Nephron (organoid): Measurements from ENCODE around the gene WDR18.

ENCODE experiments used
- H3K27ac Mint-ChIP-seq, 3 experiments: 2 replicates each; pipeline ENCODE4 v1.8.0; 2020; ENCODE audit warnings: mixed read lengths in 3 of 3, mild to moderate bottlenecking in 2 of 3, moderate library complexity in 1 of 3
- H3K27me3 Mint-ChIP-seq: 2 replicates; pipeline ENCODE4 v1.8.0; 2021; ENCODE audit warnings: low read depth, mild to moderate bottlenecking, moderate library complexity, mixed read lengths
- H3K36me3 Mint-ChIP-seq: 2 replicates; pipeline ENCODE4 v1.8.0; 2020; ENCODE audit warnings: low read depth, mixed read lengths
- H3K4me1 Mint-ChIP-seq: 2 replicates; pipeline ENCODE4 v1.8.0; 2020; ENCODE audit warnings: mixed read lengths
- H3K4me3 Mint-ChIP-seq, 3 experiments: 2 replicates each; pipeline ENCODE4 v1.8.0; 2020; ENCODE audit warnings: mild to moderate bottlenecking in 3 of 3, mixed read lengths in 3 of 3, moderate library complexity in 2 of 3
- H3K9me3 Mint-ChIP-seq: 2 replicates; pipeline ENCODE4 v1.8.0; 2020; ENCODE audit warnings: mixed read lengths
- TF ChIP-seq, protein P1 (sequence below), 3 experiments: fragments of 200-600 bp; sonication (generic); IDR thresholded peaks; one replicate each; pipeline ENCODE4 v1.5.0; 2021; ENCODE audit warnings: antibody characterized with exemption in 3 of 3; ENCODE audit not compliant: unreplicated experiment in 3 of 3

The WDR18 gene

DNA sequence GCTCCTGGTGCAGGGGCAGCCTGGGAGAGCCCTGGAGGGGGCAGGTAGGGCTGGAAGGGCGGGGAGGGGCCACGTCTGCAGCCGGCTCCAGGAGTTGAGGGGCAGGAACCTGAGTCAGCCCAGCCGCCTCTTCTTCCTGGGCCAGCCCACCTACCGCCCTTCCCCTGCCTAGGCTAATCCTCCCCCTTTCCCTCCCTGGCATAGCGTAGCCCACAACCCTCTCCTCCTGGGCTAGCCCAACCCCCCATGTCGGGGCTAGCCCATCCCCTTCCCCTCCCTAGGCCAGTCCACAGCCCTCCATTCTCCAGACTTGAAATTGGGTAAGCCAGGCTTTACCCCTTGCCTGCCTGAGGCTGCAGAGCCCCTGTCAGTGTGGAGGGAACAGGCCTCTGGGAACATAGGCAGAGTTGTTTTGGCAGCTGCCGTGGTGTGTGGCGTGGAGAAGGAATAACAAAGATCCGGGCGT lies 20.6 kb upstream of the WDR18 start:
- peaks cover 5% of the 10 kb centered on the region for H3K4me1 Mint-ChIP-seq
- peak overlapping the region in 2 of 3 experiments; percentile 5 to 22 for H3K4me3 Mint-ChIP-seq
- TF ChIP-seq, protein P1, sequence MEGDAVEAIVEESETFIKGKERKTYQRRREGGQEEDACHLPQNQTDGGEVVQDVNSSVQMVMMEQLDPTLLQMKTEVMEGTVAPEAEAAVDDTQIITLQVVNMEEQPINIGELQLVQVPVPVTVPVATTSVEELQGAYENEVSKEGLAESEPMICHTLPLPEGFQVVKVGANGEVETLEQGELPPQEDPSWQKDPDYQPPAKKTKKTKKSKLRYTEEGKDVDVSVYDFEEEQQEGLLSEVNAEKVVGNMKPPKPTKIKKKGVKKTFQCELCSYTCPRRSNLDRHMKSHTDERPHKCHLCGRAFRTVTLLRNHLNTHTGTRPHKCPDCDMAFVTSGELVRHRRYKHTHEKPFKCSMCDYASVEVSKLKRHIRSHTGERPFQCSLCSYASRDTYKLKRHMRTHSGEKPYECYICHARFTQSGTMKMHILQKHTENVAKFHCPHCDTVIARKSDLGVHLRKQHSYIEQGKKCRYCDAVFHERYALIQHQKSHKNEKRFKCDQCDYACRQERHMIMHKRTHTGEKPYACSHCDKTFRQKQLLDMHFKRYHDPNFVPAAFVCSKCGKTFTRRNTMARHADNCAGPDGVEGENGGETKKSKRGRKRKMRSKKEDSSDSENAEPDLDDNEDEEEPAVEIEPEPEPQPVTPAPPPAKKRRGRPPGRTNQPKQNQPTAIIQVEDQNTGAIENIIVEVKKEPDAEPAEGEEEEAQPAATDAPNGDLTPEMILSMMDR (IDR thresholded peaks at IDR 0.05; ENCODE audit: unreplicated experiment in 3 of 3), result no peak
- peaks cover 67% of the 10 kb centered on the region for H3K36me3 Mint-ChIP-seq
- H3K9me3 Mint-ChIP-seq, result no peaks in the 10 kb centered on the region
- H3K27me3 Mint-ChIP-seq, result no peaks in the 10 kb centered on the region
- peak overlapping the region; percentile 44 to 94 (median 92) for H3K27ac Mint-ChIP-seq

DNA sequence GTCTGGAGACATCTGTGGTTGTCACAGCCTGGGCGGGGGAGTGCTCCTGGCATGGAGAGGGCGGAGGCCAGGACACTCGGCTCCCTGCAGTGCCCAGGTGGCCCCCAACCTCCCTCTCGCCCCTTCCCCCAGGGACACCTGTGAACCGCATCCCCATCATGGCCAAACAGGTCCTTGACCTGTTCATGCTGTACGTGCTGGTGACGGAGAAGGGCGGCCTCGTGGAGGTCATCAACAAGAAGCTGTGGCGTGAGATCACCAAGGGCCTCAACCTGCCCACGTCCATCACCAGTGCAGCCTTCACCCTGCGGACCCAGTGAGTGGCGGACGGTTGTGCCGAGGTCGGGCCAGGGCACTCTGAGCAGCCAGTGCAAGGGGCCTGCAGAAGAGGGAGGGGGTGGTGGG lies 20.0 kb upstream of the WDR18 start:
- H3K9me3 Mint-ChIP-seq, result no peaks in the 10 kb centered on the region
- TF ChIP-seq, protein P1 (IDR thresholded peaks at IDR 0.05; ENCODE audit: unreplicated experiment in 3 of 3), result no peak
- H3K4me1 Mint-ChIP-seq, result peaks cover 5% of the 10 kb centered on the region
- H3K36me3 Mint-ChIP-seq, result peaks cover 70% of the 10 kb centered on the region
- H3K27ac Mint-ChIP-seq, result peak overlapping the region in 2 of 3 experiments; percentile 76 to 94
- no peaks in the 10 kb centered on the region for H3K27me3 Mint-ChIP-seq
- H3K4me3 Mint-ChIP-seq, result no peak overlapping the region

DNA sequence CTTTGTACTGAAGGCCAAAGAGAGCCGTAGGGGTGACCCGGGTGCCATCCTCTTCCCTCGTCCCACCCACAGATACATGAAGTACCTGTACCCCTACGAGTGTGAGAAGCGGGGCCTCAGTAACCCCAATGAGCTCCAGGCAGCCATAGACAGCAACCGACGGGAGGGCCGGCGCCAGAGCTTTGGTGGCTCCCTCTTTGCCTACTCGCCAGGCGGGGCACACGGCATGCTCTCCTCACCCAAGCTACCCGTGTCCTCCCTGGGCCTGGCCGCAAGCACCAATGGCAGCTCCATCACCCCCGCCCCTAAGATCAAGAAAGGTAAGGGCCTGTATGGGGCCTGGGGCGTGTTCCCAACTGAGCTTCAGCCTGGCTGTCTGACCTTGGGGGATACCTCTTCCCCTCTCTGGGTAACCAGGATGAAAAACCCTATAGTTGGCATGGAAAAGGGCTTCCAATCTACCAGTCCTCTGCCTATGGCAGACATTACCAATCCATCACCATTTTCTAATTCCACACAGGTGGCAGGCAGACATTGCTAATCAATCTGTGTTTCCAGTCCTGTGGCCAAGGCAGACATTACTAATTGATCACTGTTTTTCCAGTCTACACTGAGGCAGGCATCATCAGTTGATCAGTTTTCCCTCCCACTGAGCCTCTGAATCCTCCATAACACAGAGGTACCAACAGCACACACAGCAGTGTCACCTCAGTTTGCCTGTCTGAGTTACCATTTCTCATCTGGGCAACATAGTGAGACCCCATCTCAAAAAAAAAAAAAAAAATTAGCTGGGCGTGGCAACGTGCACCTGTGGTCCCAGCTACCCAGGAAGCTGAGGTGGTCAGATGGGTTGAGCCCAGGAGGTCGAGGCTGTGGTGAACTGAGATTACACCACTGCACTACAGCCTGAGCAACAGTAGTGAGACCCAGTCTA lies 19.1 kb upstream of the WDR18 start:
- H3K27me3 Mint-ChIP-seq, result no peaks in the 10 kb centered on the region
- peak overlapping the region in 2 of 3 experiments; percentile 38 to 73 for H3K27ac Mint-ChIP-seq
- peaks cover 5% of the 10 kb centered on the region for H3K4me1 Mint-ChIP-seq
- H3K4me3 Mint-ChIP-seq, result no peak overlapping the region
- H3K36me3 Mint-ChIP-seq, result peaks cover 70% of the 10 kb centered on the region
- H3K9me3 Mint-ChIP-seq, result no peaks in the 10 kb centered on the region
- TF ChIP-seq, protein P1 (IDR thresholded peaks at IDR 0.05; ENCODE audit: unreplicated experiment in 3 of 3), result no peak

DNA sequence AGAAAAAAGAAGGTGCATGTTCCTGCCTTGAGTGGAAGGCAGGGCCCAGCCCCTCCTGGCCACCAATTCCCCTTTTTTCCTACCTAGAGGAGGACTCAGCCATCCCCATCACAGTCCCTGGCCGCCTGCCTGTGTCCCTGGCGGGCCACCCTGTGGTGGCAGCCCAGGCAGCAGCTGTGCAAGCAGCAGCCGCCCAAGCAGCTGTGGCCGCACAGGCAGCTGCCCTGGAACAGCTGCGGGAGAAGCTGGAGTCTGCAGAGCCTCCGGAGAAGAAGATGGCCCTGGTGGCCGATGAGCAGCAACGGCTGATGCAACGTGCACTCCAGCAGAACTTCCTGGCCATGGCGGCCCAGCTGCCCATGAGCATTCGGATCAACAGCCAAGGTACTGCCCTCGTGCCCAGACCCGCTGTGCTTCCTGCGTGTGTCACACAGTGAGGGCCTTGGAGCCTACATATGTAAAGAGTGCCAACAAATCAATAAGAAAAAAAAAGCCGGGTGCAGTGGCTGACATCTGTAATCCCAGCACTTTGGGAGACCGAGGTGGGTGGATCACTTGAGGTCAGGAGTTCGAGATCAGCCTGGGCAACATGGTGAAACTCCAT lies 17.6 kb upstream of the WDR18 start:
- TF ChIP-seq, protein P1 (IDR thresholded peaks at IDR 0.05; ENCODE audit: unreplicated experiment in 3 of 3), result no peak
- Mint-ChIP-seq H3K9me3 (no peaks in the 10 kb centered on the region), H3K27ac (no peak overlapping the region)

DNA sequence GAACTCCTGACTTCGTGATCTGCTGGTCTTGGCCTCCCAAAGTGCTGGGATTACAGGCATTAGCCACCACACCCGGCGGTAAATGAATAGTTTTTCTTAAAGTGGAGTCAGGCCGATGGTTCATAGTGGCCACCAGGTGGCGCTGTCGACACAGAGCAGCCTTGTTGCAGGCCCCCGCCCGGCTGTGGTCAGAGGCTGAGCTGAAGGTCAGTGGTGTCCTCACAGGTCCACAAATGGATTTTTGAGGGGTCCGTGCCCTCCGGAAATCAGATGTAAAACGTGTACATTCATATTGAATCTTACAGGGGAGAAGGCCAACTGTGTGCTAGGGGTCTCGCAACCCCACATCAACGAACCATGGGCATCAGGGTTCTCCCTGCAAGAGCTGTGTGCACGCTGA lies 13.4 kb upstream of the WDR18 start:
- H3K36me3 Mint-ChIP-seq, result peaks cover 69% of the 10 kb centered on the region
- H3K9me3 Mint-ChIP-seq, result no peaks in the 10 kb centered on the region
- no peak overlapping the region for H3K4me3 Mint-ChIP-seq
- peak overlapping the region in 1 of 3 experiments; percentile 67 for H3K27ac Mint-ChIP-seq
- no peaks in the 10 kb centered on the region for H3K27me3 Mint-ChIP-seq
- TF ChIP-seq, protein P1 (IDR thresholded peaks at IDR 0.05; ENCODE audit: unreplicated experiment in 3 of 3), result peak; percentile 49 to 58 (median 53)
- no peaks in the 10 kb centered on the region for H3K4me1 Mint-ChIP-seq

More for the DNA sequence above, 17.6 kb upstream of the WDR18 start:
- H3K36me3 Mint-ChIP-seq, result peaks cover 81% of the 10 kb centered on the region
- no peak overlapping the region for H3K4me3 Mint-ChIP-seq
- H3K4me1 Mint-ChIP-seq, result peaks cover 5% of the 10 kb centered on the region
- no peaks in the 10 kb centered on the region for H3K27me3 Mint-ChIP-seq
